ENCODE measurements around the gene PAMR1. TPM values are rescaled to one million over a fixed set of nuclear protein-coding genes. Genes with fewer than 3 reads are reported as not detected.

The PAMR1 gene
- total RNA-seq, 1 donor from 2014 or later = 12.4 TPM

DNA sequence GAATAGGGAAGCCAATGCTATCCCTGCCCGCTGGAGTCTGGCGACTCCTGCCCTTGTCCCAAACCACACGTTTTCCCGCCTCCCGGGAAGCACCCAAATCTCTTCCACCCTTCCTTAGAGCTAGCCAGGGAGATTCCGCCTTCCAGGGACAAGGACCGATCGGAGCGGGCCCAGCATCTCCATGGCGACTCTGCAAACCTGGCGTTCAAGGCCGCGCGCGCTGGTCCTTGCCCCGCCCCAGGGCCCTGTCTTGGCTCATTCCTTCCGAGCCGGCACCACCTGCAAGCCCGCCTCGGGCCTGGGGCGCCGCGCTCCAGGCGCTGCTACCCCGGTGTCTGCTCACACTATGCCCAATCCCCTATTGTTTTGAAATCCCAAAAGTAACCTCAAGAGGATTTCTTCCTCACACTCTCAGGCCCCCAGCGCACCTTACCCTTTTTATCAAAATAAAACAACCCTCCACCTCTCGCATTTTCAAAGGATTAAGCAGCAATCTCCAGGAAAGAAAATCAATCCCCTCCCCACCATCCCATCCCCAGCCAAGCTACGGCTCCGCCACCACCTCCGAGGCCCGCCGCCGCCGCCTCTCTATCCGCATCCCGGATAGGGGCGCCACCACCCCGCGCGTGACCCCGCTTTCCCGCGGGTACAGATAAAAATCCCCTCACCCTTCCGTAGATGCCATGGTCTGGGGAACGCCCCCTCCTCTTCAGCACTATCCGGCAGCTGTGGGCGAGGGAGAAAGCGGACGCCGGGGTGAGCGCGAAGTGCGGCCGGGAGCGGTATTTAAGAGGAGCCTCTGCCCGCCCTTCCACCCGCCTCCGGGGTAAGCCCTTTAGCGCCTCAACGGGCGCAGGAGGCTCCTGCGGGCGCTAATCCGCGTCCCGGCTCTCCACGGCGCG, 106.9 kb downstream of the PAMR1 start:
- intact Hi-C loops (cut with micrococcal nuclease) = no loop called here
- no peak for DNase-seq

DNA sequence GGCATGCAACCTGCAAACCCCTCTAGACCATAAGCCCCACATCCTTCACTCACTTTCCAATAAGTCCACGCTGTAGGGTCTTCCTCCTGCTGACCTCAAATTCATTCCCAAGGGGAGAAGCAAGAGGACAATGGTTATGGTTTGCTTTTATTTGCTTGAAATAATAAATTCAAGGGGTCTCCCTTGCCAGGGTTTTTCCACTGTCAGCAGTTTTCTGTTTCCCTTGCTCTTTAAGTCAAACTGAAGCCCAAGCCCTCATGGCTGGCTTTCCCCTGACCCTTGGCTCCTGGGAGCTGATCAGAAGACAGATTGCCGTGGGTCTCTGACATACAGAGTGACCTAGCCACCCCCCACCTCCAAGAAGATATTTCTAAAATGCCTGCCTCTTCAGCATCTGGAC, 109.9 kb downstream of the PAMR1 start:
- DNase-seq (no peak), ATAC-seq (no peak)
- intact Hi-C loops (cut with micrococcal nuclease) = no loop called here

More for the DNA sequence above, 106.9 kb downstream of the PAMR1 start:
- ATAC-seq = peak; percentile 59

DNA sequence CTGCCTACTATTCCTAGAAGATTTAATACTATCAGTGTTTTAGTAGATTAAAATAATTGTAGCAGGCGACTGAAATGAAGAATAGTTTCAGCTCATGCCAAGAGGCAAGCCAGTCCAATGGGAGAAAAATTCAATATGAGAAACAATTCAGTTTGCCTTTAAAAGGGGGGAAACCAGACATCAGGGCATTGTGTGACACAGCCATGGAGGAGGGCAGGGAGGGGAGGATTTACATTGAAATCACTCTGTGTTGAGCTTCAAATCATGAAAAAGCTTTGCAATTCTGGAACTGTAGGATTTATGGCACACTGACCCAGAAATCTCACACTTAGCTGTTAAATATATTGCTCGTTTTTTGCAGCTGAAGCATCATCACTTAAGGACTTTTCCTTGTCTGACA, 110.6 kb downstream of the PAMR1 start:
- ATAC-seq = no peak
- DNase-seq = no peak
- intact Hi-C loops (cut with micrococcal nuclease) = no loop called here

DNA sequence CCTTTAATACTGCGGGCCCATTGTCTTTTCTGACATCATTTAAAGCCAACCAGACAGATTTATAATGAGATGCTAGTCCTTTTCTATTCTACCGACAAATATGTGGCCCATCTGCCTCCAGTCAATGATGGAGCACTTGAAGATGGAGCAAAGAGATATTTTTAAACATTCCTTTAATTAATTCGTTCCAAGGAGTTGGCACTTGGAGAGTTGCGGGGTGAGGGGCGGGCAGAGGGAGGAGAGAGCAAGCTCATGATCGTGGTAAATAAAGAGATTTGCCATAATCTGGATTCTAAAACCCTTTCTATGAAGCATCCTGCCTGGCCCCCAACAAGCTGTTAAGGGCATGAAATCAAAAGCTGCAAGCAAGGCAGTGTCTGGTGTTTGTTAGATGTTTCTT, 111.1 kb downstream of the PAMR1 start:
- ATAC-seq (no peak), DNase-seq (no peak)
- intact Hi-C loops (cut with micrococcal nuclease) = no loop called here

DNA sequence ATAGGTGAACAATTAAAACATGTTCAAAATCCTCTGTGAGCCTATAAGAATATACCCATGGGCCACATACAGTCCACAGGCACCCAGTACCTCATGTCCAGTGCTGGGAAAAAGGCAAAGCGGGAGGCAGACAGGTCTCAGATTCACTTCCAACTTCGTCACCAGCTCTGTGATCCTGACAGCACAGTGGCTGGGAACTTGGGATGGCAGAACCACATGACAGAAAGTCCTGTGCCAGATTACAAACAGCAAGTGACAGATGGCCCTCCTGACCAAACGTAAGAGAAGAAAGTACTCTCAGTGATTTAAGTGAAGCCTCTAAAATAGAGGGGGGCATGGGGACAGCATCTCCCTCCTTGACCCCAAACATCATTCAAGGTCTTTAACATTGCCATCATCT, 111.8 kb downstream of the PAMR1 start:
- intact Hi-C loops (cut with micrococcal nuclease) = no loop called here

DNA sequence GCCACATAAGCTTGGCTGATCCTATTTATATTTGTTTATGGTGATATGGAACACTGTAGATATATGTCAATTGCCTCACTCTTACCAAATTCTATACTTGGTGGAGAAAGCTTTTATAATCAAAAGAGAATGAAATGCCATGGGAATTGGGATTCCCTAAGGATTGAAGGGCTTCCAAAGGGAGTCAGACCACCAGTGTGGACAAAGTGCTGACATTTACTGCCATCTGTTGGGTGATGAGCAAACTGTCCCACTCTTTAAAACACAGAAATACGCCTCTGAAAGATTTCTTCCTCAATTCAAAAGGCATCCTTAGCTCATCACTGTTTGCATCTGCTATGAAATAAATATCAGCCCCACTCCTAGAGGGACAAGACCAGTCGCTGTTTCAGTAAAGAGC, 113.1 kb downstream of the PAMR1 start:
- intact Hi-C loops (cut with micrococcal nuclease) = no loop called here
- no peak for ATAC-seq
- DNase-seq = no peak

More for the DNA sequence above, 111.8 kb downstream of the PAMR1 start:
- DNase-seq = no peak
- ATAC-seq = peak; percentile 47

DNA sequence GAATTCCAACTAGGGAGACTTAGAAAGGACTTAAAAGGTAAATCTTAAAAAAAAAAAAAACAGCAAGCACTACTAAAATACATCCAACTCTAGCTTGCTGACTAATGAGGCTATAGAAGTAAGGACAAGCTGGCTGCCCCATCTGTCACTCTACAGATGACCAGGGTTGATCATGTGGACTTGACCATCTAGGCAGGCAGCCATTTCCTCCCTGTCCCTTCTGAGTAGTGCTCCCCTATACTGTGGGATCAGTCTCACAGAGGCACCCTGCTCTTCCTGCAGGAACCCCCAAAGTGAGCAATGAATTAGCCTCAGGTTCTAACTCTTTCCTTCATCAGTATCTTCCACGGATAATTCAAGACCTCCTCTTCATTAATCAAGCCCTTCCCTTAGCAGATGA, 118.4 kb downstream of the PAMR1 start:
- ATAC-seq (no peak), DNase-seq (no peak)
- intact Hi-C loops (cut with micrococcal nuclease) = no loop called here

DNA sequence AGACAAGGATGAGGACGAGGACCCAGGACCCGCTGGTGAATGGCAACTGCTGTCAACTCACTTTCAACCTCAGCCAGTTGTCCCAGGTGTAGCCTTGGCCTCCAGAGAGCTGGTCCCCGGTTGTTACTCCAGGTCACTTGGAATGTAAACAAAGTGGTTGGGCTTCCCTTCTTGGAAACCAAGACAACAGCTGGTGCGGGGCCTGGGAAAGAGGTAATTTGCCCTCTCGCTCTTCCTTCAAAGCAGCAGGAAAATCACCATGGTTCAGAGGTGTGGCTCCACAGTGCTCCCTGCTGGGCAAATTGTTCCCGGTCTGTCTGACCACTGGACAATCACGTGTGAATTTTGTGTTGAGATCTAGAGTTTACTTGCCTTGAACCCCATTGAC, 121.0 kb downstream of the PAMR1 start:
- DNase-seq (no peak), ATAC-seq (no peak)

DNA sequence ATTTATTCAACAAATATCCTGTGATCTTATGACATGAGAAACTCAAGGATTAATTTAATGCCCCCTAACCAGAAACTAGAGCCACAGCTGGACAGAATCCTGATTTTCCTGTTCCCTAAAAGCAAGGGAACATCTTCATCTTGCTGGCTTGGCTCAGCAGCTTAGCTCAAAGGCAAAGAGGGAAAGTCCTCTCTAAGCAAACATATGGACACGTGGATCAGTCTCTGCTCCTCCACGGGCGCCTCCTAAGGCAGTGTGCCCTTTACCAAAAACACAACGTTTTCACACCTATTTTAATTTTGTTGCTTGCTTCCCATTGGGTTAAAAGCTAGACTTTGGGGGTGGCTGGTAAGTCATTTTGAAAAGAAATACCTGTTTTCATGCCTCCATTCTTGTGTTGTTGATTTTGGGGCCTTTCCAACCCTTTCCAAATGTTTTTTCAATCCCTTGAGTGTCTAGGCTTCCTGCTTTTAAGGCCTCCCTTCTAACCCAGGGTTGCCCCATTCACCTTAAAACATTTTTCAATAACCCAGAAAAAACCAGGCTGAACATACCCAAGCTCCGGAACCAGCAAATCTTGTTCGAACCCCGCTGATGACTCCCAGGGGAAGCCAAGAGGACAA, 121.5 kb downstream of the PAMR1 start:
- DNase-seq (no peak), ATAC-seq (no peak)
- intact Hi-C loops (cut with micrococcal nuclease) = no loop called here

More for the DNA sequence above, 121.0 kb downstream of the PAMR1 start:
- intact Hi-C loops (cut with micrococcal nuclease) = no loop called here

DNA sequence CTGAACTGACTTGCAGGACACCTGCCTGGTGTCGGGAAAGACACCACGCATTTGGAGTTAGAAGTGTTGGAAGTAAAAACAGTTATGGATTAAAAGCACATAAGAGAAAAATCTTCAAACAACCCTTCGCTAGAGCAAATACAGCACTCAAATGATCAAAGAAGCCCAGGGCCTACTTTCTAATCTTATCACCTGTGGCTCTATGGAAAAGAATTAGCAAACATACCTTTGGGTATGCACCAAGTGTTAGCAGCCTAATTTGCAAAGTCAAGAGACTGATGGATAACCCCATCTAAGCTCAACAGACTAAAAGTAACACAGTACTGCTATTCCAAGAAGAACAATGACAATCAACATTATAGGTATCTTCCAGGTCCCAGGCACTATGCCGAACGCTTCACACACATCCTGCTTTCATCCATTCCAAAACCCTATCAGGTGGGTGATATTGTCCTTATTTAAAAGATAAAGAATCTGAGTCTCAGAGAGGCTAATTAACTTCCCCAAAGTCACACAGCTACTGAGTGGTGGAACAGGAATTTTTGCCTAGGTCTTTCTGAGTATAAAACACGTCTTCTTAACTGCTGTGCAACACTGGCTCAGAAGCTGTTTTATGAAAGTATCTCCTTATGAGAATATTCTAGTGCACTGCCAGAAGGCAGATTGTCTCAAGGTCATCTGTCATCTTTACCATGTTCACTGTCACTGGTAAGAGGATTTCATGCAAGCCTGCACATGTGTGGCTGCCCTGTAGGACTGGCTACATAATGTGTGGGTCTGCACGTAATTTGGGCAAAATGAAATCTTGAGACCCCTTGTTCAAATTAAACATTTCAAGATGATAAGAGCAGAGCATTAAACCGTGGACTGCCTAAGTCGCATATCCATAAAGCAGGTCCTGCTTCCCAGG, 122.4 kb downstream of the PAMR1 start:
- DNase-seq (no peak), ATAC-seq (no peak)
- intact Hi-C loops (cut with micrococcal nuclease) = no loop called here

DNA sequence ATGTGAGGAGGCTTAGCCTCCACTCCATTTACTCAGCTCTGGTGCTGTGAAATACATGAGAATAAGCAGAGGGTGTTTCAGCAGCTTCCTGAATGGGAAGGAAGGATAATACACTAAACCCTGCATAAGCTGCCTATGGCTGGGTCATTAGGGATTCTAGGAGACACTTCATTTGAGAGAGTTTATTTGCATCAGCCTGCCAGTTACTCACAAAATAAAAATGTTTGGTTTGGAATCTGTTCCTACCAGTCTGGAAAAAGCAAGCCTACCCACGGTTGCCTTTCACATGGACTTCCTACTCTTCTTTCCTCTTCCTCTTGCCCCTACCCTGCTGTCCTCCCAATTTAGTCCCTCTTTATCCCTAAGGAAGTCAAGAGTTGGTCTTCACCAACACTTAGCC, 126.5 kb downstream of the PAMR1 start:
- DNase-seq (no peak), ATAC-seq (no peak)
- intact Hi-C loops (cut with micrococcal nuclease) = no loop called here

DNA sequence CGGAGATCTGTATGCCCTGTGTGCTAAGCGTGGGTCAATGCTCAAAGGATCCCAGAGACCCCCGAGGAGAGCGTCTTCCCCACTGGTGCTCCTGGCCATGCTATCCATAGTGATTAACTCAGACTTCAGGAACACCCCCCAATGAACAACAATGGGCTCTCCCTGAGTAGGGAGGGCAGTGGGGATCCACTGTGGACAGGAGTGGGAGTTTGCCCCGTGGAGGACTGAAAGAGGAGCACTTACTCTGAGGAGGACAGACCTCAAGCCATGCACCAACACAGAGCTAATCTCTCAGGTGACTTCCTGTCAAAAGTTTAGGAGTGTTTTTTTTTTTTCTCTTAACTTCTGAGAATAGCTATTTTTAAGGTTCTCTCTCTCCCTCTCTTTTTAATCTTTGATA, 130.5 kb downstream of the PAMR1 start:
- intact Hi-C loops (cut with micrococcal nuclease) = loop anchor here (5.0 kb wide), 1 partner anchor 808 kb away; no protein-coding TSS in a partner anchor
- DNase-seq = no peak

DNA sequence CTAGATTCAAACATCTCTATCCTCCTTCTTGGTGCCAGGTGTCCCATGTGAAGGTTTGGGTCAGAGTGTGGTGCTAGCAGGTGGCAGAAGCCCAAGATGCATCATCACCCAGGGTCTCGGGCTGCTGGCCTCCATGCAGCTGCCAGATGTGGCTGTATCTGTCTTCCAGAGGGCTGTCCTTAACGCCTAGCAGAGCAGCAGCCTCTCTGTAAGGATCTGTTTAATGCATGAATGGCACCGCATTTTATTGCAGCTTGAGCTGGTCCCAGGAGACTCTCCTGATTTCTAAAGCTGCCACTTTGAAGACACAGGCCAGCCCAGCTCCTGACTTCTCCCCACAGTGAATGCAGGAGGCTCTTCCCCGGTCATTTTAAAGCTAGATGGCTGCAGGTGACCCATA, 132.3 kb downstream of the PAMR1 start:
- no peak for DNase-seq

More for the DNA sequence above, 130.5 kb downstream of the PAMR1 start:
- ATAC-seq = no peak

DNA sequence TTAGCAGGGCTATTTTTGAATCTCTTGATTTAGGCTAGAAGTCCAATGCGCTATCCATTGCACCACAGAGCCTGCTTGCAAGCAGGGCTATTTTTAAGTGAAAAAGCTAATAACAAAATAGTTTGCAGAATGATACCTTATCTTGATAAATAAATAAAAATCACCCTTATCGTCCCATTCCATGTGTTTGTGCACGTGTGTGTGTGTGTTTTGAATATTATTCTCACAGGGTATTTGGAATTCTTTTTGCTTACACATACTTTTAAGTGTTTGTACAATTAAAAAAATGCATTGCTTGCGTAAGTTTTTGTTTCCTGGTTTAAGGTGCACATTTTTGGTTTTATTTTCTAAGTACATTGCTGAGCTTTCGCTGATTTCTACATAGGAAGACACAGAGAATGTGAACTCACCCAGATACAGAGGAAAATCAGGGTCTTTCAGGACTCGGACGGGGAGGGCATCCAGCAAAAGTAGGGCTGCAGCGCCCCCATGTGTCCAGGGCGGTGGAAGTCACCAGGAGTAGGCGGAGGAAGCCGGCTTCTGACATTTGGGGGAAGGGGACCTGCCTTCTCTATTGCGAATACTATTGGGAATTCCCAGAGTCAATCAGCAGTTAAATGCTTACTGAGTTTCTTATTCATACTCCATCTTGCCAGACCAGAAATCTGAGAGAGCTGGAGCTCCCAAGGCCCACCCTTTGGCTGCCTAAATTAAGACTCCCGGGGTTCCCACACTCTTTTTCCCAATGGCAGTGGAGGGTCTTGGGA, 133.3 kb downstream of the PAMR1 start:
- DNase-seq (peak; percentile 86), ATAC-seq (peak; percentile 89)
- intact Hi-C loops (cut with micrococcal nuclease) = loop anchor here (5.0 kb wide), 1 partner anchor 805 kb away; no protein-coding TSS in a partner anchor

More for the DNA sequence above, 132.3 kb downstream of the PAMR1 start:
- intact Hi-C loops (cut with micrococcal nuclease) = loop anchor here (5.0 kb wide), 1 partner anchor 806 kb away; no protein-coding TSS in a partner anchor
- ATAC-seq = no peak

DNA sequence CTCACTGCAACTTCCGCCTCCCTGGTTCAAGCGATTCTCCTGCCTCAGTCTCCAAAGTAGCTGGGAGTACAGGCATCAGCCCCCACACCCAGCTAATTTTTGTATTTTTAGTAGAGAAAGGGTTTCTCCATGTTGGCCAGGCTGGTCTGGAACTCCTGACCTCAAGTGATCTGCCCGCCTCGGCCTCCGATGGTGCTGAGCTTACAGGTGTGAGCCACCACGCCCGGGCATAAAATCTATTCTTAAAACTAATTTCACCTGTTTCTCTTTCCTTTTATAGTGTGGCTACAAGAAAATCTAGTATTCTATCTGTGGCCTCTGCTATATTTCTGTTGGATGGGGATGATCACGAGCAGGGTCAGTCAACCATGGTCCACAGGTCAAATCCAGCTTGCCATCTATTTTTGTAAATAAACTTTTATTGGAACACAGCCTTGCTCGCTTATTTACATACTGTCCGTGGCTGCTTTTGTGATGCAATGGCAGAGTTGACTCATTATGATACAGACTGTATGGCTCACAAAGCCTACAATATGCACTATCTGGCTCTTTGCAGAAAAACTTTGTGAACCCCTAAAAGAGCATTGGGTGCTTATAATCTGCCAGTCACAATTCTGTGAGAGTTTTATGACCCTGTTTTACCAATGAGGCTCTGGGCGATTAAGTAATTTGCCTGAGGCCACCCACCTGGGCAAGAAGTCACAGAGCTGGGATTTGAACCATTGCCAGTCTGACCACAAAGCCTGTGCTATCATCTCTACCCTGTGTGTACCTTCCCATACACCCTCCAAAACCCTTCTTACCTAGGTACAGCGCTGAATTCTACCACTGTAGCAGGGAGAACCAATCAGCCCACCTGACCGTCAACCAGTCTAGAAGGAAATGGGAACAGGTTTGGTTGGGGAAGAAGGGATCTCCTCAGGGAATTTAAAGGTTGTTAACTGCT, 134.4 kb downstream of the PAMR1 start:
- DNase-seq (no peak), ATAC-seq (no peak)
- intact Hi-C loops (cut with micrococcal nuclease) = loop anchor here (5.0 kb wide), 1 partner anchor 804 kb away; no protein-coding TSS in a partner anchor

DNA sequence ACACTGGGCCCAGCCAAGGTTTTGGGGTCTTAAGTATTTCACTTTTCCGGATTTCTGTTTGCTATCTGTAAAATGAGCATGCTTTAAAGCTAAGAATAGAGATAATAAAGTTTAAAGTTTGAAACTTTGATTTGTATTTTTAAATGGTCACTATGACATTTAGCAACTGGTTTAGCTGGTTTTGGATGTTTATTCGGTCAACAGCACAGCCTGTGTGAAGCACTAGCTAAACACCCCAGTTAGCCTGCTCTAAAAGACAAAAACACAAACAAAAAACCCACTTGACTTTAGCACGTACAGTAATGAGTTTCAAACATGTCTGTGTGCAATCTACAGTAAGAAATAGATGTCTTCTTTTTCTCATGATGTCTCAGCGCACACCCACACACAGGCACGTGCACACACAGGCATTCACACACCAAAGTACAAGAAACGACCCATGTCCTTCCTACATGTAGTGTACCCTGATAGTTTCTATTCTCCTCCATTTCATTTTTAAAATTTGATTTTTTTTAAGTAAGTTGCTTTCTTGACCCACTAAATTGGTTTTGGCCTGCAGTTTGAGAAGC, 135.4 kb downstream of the PAMR1 start:
- DNase-seq (no peak), ATAC-seq (no peak)
- intact Hi-C loops (cut with micrococcal nuclease) = loop anchor here (5.0 kb wide), 2 partner anchors 463 to 803 kb away; no protein-coding TSS in a partner anchor

DNA sequence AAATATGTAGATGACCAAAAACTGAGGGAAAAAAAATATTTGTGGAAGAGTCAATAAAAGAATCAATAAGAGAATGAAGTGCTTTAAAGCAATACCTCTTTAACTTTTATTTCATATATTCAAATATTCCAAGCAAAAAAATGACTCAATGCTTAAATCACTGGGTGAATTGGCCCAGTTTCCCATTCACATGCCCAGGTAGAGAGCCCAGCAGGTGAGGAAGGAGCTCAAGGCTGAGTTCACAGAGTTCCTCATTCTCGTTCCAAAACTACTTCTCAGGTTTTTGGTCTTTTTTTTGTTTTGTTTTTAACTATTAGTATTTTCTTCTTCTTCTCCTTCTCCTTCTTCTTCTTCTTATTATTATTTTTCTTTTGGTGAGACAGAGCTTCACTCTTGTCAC, 136.3 kb downstream of the PAMR1 start:
- ATAC-seq (no peak), DNase-seq (no peak)
- intact Hi-C loops (cut with micrococcal nuclease) = loop anchor here (5.0 kb wide), 1 partner anchor 462 kb away; no protein-coding TSS in a partner anchor
